Jurkat, Clone E6-1 (cell line): ENCODE results near the gene REPIN1. TPM values are rescaled to one million over a fixed set of nuclear protein-coding genes. Genes with fewer than 3 reads are reported as not detected.

ENCODE experiments used
- DNase-seq: peaks from one replicate; pipeline ENCODE4 v3.0.0-alpha.2; 2011; ENCODE audit warnings: low read depth, low spot score
- H3K4me3 ChIP-seq: 2 replicates; pipeline ENCODE4 v1.5.1; 2011; ENCODE audit warnings: mild to moderate bottlenecking, low read length, control low read depth, moderate library complexity
- polyA plus RNA-seq: library from polyadenylated mRNA; unstranded; fragments of >200 nt; gene quantifications from one replicate; pipeline ENCODE4 v1.2.1, GENCODE V29; 2012; ENCODE audit warnings: missing spikeins; ENCODE audit not compliant: insufficient read length, insufficient read depth

REPIN1 gene
- 95.3 TPM for polyA plus RNA-seq

DNA sequence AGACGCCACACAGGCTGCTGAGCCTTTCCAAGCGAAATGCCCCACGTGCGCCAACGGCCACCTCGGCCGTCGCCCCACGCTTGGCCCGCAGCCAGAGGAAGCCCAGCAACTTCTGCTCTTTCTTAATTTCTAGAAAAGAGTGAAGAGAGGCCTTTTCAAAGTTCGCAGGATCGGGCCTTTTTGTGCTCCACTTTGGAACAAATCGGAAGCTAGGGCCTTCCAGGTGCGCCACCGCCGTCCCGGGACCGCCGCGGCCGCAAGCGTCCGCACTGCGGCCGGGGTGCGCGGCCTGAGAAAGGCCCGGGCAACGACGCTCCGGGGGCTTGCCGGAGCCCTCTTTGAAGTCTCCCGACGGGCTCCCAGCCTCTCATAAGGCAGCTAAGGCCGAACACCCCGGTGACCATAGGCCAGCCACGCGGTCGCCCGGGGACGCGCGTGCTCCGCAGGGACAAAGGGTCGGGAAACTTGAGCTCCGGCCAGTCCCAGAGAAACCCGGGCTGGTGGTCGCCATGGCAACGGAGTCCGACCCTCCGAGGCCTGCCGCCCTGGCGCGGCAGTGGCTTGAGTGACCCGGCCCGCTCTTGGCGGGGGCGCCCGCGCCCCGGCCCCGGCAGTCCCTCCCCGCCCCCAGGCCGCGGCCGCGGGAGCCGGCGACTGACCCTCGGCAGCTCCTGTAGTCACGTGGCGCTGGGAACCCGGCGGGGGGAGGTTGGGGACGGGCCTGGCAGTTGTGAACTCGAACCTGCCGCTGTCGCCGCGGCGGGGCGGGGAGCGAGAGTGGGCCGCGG lies at the start of gene REPIN1:
Gene REPIN1 (plus strand): TSS at position 727 of the 788 bp plus-strand sequence. CDS start 890 bp downstream, outside the sequence.
- peak within 1 kb of the TSS; percentile 97 for H3K4me3 ChIP-seq
- no peak for DNase-seq

DNA sequence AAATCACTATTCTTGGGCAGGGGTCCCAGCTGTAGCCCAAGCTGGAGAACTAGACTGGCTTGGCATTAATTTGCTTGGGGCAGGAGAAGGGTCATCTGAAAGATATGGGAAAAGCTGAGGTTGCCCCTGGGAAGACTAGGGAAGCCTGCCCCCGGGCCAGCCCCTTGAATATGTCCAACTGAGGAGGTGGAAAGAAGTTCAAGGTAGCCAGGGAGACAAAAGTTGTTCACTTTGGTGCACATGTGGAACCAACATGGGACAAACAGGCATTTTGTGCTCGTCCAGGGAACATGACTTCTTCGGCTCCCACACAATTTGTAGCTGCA lies 46.9 kb upstream of the REPIN1 start:
- no peak for DNase-seq
- H3K4me3 ChIP-seq: peak overlapping the region; percentile 77

DNA sequence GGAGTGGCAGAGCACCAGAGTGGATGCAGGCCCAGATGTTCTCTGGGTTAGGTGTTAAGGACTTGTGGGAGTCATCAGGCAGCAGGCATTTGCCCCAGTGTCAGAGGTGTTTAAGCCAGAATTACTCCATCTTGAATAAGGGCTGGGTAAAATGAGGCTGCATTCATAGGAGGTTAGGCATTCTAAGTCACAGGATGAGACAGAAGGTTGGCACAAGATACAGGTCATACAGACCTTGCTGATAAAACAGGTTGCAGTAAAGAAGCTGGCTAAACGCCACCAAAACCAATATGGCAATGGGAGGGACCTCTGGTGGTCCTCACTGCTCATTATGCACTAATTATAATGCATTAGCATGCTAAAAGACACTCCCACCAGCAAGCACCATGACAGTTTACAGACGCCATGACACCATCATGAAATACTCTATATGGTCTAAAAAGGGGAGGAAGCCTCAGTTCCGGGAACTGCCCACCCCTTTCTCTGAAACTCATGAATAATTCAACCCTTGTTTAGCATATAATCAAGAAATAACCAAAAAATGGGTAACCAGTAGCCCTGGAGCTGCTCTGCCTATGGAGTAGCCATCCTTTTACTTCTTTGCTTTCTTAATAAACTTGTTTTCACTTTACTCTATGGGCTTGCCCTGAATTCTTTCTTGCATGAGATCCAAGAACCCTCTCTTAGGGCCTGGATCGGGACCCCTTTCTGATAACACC lies 46.3 kb upstream of the REPIN1 start:
- DNase-seq: peak; percentile 36
- peak overlapping the region; percentile 77 for H3K4me3 ChIP-seq

DNA sequence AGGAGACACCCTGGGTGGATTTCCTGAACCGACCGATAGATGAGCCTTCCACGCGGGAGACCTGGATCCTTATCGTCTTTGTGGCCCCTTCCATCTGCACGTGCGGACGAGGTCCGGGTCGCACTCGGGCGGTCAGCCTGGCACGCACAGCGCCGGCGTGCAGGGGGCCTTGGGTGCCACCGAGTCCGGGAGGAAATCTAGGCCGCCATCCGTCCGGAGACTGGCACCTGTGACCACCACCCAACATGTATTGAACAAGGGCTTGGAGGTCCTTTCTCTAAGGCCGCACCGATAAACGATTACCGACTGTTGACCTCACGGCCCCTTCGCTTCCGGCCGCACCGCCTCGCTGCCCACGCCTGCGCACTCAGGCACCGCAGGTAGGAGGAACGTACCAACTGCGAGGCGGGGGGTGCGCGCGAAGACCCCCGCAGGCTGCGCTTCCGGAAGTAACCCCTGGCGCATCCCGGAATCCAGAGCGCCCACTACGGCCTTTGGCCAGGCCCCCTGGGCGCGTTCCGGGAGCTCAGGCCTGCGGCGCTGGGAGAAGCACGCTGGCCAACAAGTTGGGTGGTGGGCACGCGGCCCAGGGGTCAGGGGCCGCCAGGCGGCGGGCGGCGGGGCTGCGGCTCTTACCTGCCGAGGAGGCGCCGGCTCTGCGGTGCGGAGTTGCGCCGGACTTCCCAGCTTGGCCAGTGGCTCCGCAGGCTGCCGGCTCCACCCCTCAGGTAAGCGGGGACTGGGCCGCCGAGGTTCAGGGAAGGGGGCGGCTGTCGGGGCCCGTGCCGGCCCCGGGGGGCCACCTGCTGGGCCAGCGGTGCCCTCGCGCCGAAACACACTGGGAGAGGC lies 45.6 kb upstream of the REPIN1 start, which contains the start of the genes ACTR3C and LRRC61:
Gene ACTR3C (minus strand): TSS at position 713 of the 849 bp plus-strand sequence. CDS start 28,249 bp downstream, outside the sequence.
Gene LRRC61 (plus strand): TSS at position 523 of the 849 bp plus-strand sequence. CDS start 13,507 bp downstream, outside the sequence.
- peak; percentile 68 for DNase-seq

DNA sequence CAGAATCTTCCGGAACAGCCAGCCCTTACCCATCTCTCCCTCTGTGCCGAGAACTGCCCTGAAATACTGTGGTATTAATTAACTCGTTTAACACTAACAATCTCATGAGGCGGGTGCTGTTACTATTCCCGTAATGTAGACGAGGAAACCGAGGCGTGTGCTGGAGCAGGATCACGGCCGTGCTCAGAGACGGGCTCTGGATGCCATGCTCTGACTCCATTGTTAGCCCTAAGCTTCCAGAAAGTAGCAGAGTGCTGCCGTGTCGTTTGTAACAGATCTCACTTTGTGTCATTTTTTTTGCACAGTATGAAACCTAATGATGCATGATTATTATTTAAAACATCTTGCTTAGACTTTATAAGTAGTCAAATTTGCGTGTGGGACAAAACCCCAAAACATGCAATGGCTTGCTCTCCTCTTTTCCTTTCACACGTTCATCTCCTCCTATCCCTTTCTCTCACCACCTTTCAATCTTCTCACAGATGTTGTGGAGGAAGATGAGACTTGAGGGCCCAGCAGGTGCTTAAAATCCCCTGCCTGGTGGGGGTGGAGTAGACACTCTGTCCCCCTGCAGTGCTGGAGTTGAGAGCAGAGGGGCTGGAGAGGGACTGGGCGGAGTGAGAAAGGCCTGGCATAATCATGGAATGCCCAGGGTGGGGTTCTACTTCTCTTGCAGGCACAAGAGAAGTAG lies 44.8 kb upstream of the REPIN1 start:
- peak; percentile 19 for DNase-seq
- peak overlapping the region; percentile 77 for H3K4me3 ChIP-seq

More for the DNA sequence above, 45.6 kb upstream of the REPIN1 start, which contains the start of the genes ACTR3C and LRRC61:
- H3K4me3 ChIP-seq: peak within 1 kb of the TSS; percentile 77

DNA sequence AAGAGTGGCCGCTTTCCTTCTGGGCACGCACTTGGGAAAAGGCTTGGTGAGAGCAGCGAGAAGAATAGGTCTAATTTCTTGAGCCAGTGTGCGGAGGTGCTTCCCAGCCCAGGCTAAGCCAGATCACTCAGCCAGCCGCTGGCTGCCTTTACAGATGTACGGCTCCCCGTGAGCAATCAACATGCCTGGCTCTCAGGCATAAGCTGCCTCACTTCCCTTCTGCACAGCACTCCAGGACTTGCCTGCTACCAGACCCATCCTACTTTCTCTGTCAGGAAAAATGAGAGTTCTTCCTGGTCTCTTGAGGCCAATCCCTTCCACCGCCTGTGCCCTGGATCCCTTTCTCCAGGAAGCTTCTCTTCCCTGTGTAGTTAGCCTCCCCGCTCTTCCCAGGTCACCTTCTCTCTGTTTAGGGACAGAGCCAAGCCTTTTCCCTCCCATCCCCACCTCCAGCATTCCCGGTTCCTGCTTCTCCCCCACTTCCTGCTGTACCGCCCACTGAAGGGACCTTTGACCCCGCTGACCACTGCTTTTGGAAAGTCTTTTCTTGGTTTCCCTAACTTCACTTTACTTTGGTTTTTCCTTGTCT lies 44.2 kb upstream of the REPIN1 start:
- peak overlapping the region; percentile 77 for H3K4me3 ChIP-seq
- no peak for DNase-seq

DNA sequence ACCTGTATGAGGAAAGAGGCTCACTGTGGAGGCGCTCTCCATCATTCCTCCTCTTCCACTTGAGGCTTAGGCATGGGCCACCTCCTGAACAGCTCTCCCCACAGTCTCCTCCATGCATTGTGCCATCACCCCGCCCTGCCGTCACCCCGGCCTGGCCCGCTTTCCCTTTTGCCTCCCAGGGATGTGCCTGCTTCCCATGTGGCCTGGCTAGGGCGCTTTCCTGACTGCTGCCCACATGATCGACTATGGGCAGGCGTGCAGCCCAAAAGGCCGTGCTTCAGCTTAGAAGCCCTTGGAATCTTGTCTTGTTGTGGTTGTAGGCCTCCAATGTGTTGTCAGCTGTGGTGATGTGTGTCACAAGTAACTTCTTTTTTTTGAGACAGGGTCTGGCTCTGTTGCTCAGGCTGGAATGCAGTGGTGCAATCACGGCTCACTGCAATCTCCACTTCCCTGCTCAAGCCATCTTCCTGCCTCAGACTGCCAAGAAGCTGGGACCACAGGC lies 43.5 kb upstream of the REPIN1 start:
- H3K4me3 ChIP-seq: no peak overlapping the region
- no peak for DNase-seq

DNA sequence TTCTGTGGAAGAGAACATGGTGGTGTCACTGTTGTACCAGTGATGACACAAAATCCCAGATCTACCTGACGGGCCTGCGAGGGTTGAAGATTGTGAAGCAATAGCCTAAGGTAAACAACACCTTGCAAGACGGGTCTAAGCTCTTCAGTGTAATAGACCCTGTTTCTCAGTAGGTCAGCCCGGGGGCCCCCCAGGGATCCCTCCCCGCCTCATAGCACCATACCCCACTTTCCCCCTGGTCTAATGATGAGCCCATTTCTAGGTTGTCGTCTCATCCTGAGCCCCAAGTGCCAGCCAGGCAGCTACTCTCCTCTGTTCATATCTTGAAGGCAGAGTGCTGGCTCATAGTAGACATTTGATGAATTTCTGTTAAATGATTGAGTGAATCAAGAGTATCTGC lies 42.7 kb upstream of the REPIN1 start:
- DNase-seq: no peak
- H3K4me3 ChIP-seq: no peak overlapping the region

DNA sequence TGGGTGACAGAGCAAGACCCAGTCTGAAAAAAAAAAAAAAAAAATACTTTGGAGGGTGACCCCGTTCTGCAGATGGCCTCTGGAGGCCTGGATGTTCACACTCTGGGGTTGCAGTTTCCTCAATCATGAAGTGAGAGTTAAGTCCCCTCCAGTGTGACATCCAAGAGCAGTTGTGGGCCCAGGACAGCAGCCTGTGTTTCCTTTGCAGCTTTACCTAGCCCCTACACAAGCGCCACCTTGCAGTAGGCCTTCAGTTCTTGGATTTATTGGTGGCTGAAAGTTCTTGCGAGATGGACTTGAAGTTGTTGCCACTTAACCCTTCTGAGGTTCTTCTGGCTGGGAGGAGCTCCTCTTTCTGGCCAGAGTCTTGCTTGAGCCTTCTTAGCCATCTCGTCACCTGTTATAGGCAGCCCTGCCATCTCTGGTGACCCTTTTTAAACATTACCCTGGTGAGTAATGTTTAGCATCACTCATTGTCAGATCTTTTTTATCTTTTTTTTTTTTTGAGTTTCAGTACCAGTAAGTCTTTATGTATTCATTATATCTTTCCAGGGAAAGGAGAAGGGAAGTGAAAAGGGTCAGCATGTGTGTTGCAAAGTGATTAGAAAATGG lies 41.9 kb upstream of the REPIN1 start:
- no peak overlapping the region for H3K4me3 ChIP-seq
- no peak for DNase-seq

DNA sequence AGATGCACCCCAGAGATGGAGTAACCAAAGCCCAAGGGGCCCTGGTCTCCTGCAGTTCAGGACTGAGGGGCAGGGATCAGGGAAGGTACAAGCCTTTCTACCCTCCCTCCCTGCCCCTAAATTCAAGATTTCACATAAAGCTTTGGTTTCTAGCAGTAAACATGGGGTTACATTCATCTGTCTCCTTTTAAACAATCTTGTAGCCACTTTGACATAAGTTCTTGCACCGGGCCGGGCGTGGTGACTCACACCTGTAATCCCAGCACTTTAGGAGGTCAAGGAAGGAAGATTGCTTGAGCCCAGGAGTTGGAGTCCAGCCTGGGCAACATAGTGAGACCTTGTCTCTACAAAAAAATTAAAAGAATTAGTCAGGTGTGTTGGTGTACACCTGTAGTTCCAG lies 41.3 kb upstream of the REPIN1 start:
- H3K4me3 ChIP-seq: no peak overlapping the region
- no peak for DNase-seq

DNA sequence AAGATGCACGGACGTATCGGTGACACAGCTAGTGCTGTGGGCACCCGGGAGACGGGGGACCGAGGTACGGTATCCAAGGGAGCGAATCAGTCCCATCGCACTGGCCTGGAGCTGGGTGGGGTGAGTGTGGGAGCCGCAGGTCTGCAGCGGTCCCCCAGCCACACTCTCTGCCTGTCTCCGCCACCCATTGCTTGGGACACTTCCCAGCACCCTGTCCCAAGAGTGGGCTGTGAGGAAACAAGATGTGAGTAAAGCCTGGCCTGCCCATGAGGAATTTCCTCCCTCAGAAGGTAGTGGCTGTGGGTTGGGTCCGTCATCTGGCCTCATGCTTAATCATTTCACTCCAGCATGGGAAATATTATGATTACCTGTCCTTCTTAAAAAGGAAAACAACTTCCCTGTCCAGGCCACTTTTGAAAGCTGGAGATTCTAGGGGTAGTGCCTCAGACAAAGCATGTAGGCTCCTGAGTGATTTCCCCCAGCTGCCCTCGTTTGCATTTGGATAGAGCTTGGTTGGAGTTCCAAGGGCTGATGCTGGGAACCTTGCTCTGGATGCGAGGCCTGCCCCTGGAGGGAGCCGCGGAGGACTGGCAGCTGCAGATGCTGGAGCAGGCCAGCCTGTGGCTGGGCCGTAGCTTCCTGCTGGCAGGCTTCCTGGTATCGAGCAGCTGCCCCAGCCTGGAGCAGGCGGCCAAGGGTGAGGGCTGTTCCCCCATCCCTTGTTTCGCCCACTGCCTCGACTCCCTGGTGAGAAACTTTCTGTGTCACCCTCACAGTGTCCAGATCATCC lies 39.1 kb upstream of the REPIN1 start:
- DNase-seq: no peak
- H3K4me3 ChIP-seq: no peak overlapping the region

DNA sequence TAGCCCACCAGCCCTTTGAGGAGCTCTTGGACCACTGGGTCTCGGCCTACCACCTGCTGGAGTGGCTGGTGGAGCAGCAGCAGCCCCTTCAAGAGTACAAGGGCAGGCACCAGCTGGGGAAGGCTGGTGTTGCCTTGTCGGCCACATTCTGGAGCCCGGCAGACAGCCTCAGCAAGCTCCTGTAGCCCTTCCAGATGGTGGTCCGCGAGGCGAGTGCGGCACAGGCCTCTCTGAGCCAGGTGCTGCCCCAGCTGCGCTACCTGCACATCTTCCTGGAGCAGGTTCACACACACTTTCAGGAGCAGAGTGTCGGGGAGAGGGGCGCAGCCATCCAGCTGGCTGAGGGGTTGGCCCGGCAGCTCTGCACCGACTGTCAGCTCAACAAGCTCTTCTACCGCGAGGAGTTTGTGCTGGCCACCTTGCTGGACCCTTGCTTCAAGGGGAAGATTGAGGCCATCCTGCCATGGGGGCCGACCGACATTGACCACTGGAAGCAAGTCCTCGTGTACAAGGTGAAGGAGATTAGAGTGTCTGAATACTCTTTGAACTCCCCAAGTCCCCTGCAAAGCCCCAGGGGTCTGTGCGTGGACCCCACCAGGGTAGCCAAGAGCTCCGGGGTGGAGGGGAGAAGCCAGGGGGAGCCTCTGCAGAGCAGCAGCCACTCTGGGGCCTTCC lies 38.3 kb upstream of the REPIN1 start:
- DNase-seq: no peak
- H3K4me3 ChIP-seq: no peak overlapping the region

DNA sequence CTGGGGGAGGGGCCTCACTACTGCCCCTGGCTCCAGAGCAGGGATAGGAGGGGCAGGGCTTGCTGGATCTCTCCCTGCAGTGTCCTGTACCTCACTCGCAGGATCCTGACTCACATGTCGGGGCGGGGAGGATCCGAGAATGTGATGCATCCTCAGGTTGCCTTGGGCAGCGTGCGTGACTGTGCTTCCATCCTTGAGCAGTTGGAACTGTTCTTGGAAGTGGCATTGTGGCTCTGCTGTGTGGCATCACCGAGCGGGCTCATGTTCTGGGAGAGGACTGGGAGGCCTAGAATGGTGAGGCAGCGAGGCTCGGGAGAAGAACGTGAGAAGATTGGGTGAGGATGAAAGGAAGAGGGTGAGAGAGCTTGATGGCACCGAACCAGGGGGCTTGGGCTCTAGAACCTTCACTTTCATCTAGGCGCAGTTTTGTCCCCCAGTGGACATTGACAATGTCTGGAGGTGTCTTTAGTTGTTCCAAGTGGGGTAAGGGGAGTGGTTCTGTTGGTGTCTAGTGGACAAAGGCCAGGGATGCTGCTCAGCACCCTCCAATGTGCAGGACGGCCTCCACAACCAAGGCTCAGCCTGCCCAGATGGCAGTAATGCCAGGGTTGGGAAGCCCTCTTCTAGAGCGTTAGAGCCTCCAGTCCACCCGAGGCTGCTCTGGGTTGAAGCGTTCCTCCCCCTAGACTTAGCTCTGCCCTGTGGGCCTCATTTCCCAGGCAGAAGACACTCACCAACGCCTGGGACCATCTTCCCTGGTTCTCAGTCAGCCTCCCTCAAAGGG lies 35.6 kb upstream of the REPIN1 start:
- no peak overlapping the region for H3K4me3 ChIP-seq
- no peak for DNase-seq

DNA sequence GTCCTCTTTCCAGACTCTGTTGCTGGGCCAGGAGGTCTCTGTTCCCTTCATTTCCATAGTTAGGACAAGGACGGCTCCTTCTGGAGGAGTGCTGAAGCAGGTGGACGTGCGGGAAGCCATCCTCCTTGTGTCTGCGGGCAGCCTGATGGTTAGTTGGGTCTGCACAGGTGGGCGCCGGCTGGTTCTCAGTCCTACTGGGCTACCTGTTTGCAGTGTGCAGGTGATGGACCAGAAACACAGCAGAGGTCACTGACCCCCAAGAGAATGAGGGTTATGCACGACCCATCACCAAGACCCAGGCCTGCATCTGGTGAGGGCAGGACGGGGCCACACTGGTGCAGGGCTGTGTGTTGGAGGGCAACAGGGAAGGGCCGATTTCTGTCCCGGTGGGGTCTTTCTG lies 35.0 kb upstream of the REPIN1 start:
- no peak for DNase-seq
- H3K4me3 ChIP-seq: no peak overlapping the region

DNA sequence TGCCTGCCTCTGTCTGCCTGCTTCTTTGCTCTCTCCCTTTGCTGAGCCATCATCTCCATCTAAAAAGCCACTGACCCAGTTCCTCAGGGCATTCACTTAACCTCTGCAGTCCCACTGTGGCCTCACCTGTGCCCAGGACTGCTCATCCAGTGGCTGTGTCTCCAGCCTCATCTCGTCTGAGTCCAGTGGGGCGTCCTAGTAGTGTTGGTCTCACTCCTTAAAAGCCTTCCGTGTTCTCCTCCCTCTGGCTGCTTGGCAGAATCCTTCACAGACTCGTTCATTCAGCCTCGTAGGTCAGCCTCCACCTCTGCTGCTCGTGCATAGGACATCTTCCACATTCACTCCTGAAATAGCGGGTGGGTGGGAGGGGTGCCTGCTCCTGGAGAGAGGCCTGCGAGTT lies 34.5 kb upstream of the REPIN1 start:
- H3K4me3 ChIP-seq: no peak overlapping the region
- DNase-seq: no peak
